CD14-positive monocyte (primary cell): Measurements from ENCODE around the gene GAK. TPM values are rescaled to one million over a fixed set of nuclear protein-coding genes. Genes with fewer than 3 reads are reported as not detected.

Source experiments
- DNase-seq, 3 donors: peaks; one replicate each; pipeline ENCODE4 v3.0.0-alpha.2; 2011 to 2022
- H2AFZ ChIP-seq: 2 replicates; pipeline ENCODE4 v1.6.0; 2012; ENCODE audit warnings: mild to moderate bottlenecking, low read depth, low read length, inconsistent platforms; ENCODE audit not compliant: insufficient read depth, poor library complexity, severe bottlenecking
- H3K27ac ChIP-seq, 2 donors: 1 replicate in 1 of 2; 2 replicates in 1 of 2; pipeline ENCODE4 v1.5.1; 2012 to 2013; ENCODE audit warnings: low read length in 2 of 2, control low read depth in 1 of 2, inconsistent platforms in 1 of 2, low read depth in 1 of 2, mild to moderate bottlenecking in 1 of 2
- H3K27me3 ChIP-seq, 2 donors: one replicate each; pipeline versions ENCODE4 v1.6.0 to v1.6.1; 2011 to 2013; ENCODE audit warnings: low read length in 2 of 2; ENCODE audit not compliant: control insufficient read depth in 2 of 2, insufficient read depth in 2 of 2
- H3K36me3 ChIP-seq, 2 donors: replicated peaks in 1 of 2; 1 replicate in 1 of 2; 2 replicates in 1 of 2; pipeline versions ENCODE4 v1.5.1 to v1.6.1; 2012 to 2013; ENCODE audit warnings: low read length in 2 of 2, control low read depth in 1 of 2, inconsistent platforms in 1 of 2, mild to moderate bottlenecking in 1 of 2; ENCODE audit not compliant: insufficient read depth in 2 of 2, control insufficient read depth in 1 of 2
- H3K4me1 ChIP-seq, 2 donors: 1 replicate in 1 of 2; 2 replicates in 1 of 2; pipeline versions ENCODE4 v1.5.1 to v1.6.1; 2012 to 2013; ENCODE audit warnings: low read length in 2 of 2, control low read depth in 1 of 2, inconsistent platforms in 1 of 2, mild to moderate bottlenecking in 1 of 2, moderate library complexity in 1 of 2; ENCODE audit not compliant: insufficient read depth in 2 of 2, control insufficient read depth in 1 of 2
- H3K4me2 ChIP-seq: replicated peaks from 2 replicates; pipeline ENCODE3; 2012; ENCODE audit warnings: low read length, moderate library complexity, mild to moderate bottlenecking; ENCODE audit not compliant: poor library complexity, severe bottlenecking; ENCODE audit errors: extremely low read depth
- H3K4me3 ChIP-seq, 3 experiments: fragments of 200-600 bp in 1 of 3; sonication (generic) in 1 of 3; replicated peaks in 1 of 3; 1 replicate in 2 of 3; 2 replicates in 1 of 3; pipeline ENCODE4 v1.5.1; 2011 to 2013; ENCODE audit warnings: low read length in 3 of 3, mild to moderate bottlenecking in 3 of 3, control low read depth in 2 of 3, low read depth in 2 of 3, inconsistent platforms in 1 of 3, moderate library complexity in 1 of 3
- H3K79me2 ChIP-seq: 2 replicates; pipeline ENCODE4 v1.6.0; 2012; ENCODE audit warnings: mild to moderate bottlenecking, control low read depth, inconsistent platforms, low read length, moderate library complexity; ENCODE audit not compliant: insufficient read depth
- H3K9ac ChIP-seq: 2 replicates; pipeline ENCODE4 v1.6.0; 2017; ENCODE audit warnings: low read length, mild to moderate bottlenecking; ENCODE audit not compliant: insufficient read depth, poor library complexity, severe bottlenecking
- H3K9me3 ChIP-seq, 2 donors: replicated peaks in 1 of 2; 1 replicate in 1 of 2; 2 replicates in 1 of 2; pipeline versions ENCODE4 v1.5.1 to v1.6.1; 2012 to 2013; ENCODE audit warnings: low read length in 2 of 2, control low read depth in 1 of 2; ENCODE audit not compliant: control insufficient read depth in 1 of 2, insufficient read depth in 1 of 2
- H4K20me1 ChIP-seq: 2 replicates; pipeline ENCODE4 v1.6.0; 2012; ENCODE audit warnings: mild to moderate bottlenecking, low read length, control low read depth, moderate library complexity; ENCODE audit not compliant: insufficient read depth
- H3K27ac Mint-ChIP-seq, 7 donors: one replicate each; pipeline ENCODE4 v1.8.0; 2020; ENCODE audit warnings: mild to moderate bottlenecking in 7 of 7, mixed read lengths in 7 of 7, moderate library complexity in 6 of 7, inconsistent platforms in 2 of 7
- H3K27me3 Mint-ChIP-seq, 3 donors: one replicate each; pipeline ENCODE4 v1.8.0; 2021 to 2022; ENCODE audit warnings: low read depth in 3 of 3, mild to moderate bottlenecking in 3 of 3, mixed read lengths in 3 of 3, moderate library complexity in 3 of 3, inconsistent platforms in 1 of 3
- H3K36me3 Mint-ChIP-seq, 2 donors: one replicate each; pipeline ENCODE4 v1.8.0; 2020; ENCODE audit warnings: mixed read lengths in 2 of 2, inconsistent platforms in 1 of 2, mild to moderate bottlenecking in 1 of 2
- H3K4me1 Mint-ChIP-seq: one replicate; pipeline ENCODE4 v1.8.0; 2020; ENCODE audit warnings: mild to moderate bottlenecking, mixed read lengths
- H3K4me3 Mint-ChIP-seq, 2 donors: one replicate each; pipeline ENCODE4 v1.8.0; 2020; ENCODE audit warnings: mild to moderate bottlenecking in 2 of 2, mixed read lengths in 2 of 2, moderate library complexity in 1 of 2
- H3K9me3 Mint-ChIP-seq, 7 donors: one replicate each; pipeline ENCODE4 v1.8.0; 2020 to 2022; ENCODE audit warnings: mixed read lengths in 7 of 7, mild to moderate bottlenecking in 6 of 7, moderate library complexity in 6 of 7, inconsistent platforms in 2 of 7
- CTCF ChIP-seq: fragments of 200-600 bp; IDR thresholded peaks from one replicate; pipeline ENCODE4 v1.8.0; 2022; ENCODE audit warnings: antibody characterized with exemption, mild to moderate bottlenecking
- WGBS: methylation state at CpG from one replicate; pipeline ENCODE4 v1.1.5; 2013; ENCODE audit warnings: missing lambda C conversion rate; ENCODE audit not compliant: insufficient coverage; 5-methylcytosine and 5-hydroxymethylcytosine counted together
- intact Hi-C, 2 donors: fragments of 100-400 bp; cut with micrococcal nuclease; formaldehyde crosslinking; loops; one replicate each; pipeline versions ENCODE4 v1.15.0 to v1.15.1; 2023
- polyA plus RNA-seq, 3 donors: library from polyadenylated mRNA; depleted of rRNA in 1 of 3; unstranded in 2 of 3; stranded (reverse) in 1 of 3; fragments of 300-500 nt in 2 of 3; fragments of >200 nt in 1 of 3; fragmentation: Illumina TruSeq in 2 of 3; gene quantifications; 1 replicate in 2 of 3; 2 replicates in 1 of 3; pipeline ENCODE4 v1.2.3, GENCODE V29; 2012 to 2021

Gene GAK
- polyA plus RNA-seq, 3 donors, result 40.3 to 88.7 (median 54.9) TPM

GRCh38 chr4:958696-959337, 26.7 kb upstream of the GAK start:
- no peak for TF ChIP-seq CTCF
- no peaks in the 10 kb centered on the region for H3K4me1 Mint-ChIP-seq

GRCh38 chr4:958314-958665, 26.2 kb upstream of the GAK start:
- Histone ChIP-seq H3K4me1 (no peaks in the 10 kb centered on the region), H3K9ac (no peak overlapping the region), H3K79me2 (no peaks in the 10 kb centered on the region), H3K9me3 (no peaks in the 10 kb centered on the region), H3K36me3 (peaks cover 42 to 92% of the 10 kb centered on the region in 2 donors), H2AFZ (no peak overlapping the region), H3K4me3 (no peak overlapping the region), H3K27ac (no peak overlapping the region), H4K20me1 (peaks cover 18% of the 10 kb centered on the region), H3K27me3 (no peaks in the 10 kb centered on the region), H3K4me2 (no peak overlapping the region)
- Mint-ChIP-seq H3K4me1 (no peaks in the 10 kb centered on the region), H3K9me3 (peaks cover 0 to 3% (median 0%) of the 10 kb centered on the region in 7 donors), H3K27ac (no peak overlapping the region), H3K4me3 (no peak overlapping the region), H3K36me3 (peaks cover 40 to 72% of the 10 kb centered on the region in 2 donors), H3K27me3 (no peaks in the 10 kb centered on the region)
- intact Hi-C loops, result no loop called here
- 95% methylated on average over 13 of the region's 17 CpGs for WGBS
- TF ChIP-seq CTCF, result no peak
- DNase-seq, result no peak

More at GRCh38 chr4:958696-959337, 26.7 kb upstream of the GAK start:
- Histone ChIP-seq H3K4me3 (no peak overlapping the region), H3K36me3 (peaks cover 40 to 92% of the 10 kb centered on the region in 2 donors), H3K27me3 (no peaks in the 10 kb centered on the region), H2AFZ (no peak overlapping the region), H3K9me3 (no peaks in the 10 kb centered on the region), H3K4me1 (no peaks in the 10 kb centered on the region), H3K27ac (no peak overlapping the region), H3K79me2 (no peaks in the 10 kb centered on the region), H4K20me1 (peaks cover 18% of the 10 kb centered on the region), H3K9ac (no peak overlapping the region), H3K4me2 (no peak overlapping the region)
- no peak overlapping the region for H3K27ac Mint-ChIP-seq
- H3K9me3 Mint-ChIP-seq, result peaks cover 0 to 3% (median 0%) of the 10 kb centered on the region in 7 donors
- DNase-seq, result no peak
- 88% methylated on average over 12 of the region's 17 CpGs for WGBS
- peaks cover 36 to 71% of the 10 kb centered on the region in 2 donors for H3K36me3 Mint-ChIP-seq
- no peak overlapping the region for H3K4me3 Mint-ChIP-seq
- no peaks in the 10 kb centered on the region for H3K27me3 Mint-ChIP-seq
- intact Hi-C loops, result no loop called here
